ENCODE data around the gene ELMO2.
A peak's percentile ranks its signal among the peaks of the same experiment; 100 is the strongest.

Gene ELMO2

GRCh38 chr20:46366826-46367225, 39.6 kb downstream of the ELMO2 start:
- DNase-seq = no peak

DNA sequence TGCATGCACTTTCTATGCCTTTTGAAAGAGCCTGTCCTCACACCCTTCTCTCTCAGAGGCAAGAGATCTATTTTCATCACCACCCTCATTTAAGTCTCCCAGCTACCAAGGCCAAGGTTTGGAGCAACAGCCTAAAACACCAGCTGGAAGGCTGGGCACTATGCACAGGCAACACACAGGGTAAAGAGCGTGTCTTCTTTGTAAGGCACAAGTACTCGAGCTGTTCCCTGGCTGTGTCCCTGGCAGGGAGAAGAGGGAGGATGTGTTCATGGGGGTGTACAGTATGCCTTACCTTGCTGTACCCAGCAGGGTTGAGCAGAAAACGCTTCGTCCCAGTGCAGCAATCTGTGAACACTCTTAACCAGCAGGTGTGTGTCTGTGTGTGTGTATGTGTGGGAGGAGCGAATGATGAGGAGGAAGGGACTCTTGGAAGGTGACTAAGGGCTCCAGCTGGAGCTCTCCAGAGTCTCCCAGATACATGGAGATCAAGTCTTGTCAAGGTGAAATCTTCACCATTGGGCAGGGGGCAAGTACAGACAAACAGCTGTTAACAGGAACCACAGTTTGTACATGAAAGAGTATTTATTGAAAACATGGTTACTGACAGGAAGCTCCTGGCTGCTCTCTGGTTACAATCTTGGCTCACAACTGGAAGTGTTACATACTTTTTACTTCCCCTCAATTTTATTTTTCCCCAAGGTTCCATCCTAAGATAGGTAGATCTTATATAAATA, 40.8 kb downstream of the ELMO2 start:
- DNase-seq = no peak

- DNase-seq = no peak
These were observed 41.5 kb downstream of the ELMO2 start for GRCh38 chr20:46364670-46365486.

GRCh38 chr20:46363874-46364669, 42.3 kb downstream of the ELMO2 start:
- peak; percentile 82 for DNase-seq

DNA sequence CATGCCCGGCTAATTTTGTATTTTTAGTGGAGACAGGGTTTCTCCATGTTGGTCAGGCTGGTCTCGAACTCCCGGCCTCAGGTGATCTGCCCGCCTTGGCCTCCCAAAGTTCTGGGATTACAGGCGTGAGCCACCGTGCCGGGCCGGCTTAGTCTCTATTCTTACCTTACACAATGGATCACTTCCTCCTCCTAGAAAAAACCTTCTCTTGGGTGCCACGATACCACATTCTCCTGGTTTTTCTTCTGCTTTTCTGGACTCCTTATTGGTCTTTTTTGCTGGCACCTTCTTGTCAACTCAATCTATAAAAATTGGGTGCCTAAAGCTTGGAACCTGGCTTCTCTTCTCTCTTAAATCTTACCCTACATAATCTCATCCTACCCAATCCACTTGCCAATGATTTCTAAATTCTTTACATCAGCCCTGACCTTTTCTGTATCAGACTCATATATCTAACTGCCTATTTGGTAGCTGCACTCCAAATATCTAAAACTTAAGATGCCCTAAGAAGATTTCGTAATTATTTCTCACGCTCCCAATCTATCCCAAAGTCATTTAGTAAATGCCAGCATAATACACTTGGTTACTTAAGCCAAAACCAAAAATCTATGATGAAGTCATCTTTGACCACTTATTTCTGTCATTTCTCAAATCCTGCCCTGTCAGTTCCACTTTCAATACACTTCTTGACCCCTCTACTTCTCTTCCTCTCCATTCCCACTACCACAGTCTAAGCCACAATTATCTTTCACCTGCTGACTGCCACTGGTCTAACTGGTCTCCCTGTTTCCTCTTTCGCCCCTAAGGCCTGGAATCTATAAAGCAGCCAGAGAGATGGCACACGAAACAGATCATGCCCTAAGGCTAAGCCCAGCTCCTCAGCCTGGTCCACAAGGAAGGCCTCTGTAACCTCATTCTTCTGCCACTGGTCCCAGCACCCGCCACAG, 43.2 kb downstream of the ELMO2 start:
- DNase-seq = no peak

GRCh38 chr20:46361811-46362210, 44.6 kb downstream of the ELMO2 start:
- no peak for DNase-seq

DNA sequence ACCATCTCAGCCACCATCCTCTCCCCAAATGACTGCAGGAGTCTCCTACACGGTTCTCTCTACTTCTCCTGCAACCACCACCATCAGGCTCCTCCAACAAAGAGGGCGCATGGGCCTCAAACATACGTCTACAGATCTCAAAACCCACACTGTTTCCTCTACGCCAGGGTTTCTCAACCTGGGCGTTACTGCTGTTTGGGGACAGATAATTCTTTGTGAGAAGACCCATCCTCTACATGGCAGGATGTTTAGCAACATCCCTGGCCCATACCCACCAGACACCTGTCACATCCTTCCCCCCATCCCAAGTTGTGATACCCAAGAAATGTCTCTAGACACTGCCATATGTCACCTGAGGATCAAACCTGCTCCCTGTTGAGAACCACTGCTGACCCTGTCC, 45.0 kb downstream of the ELMO2 start:
- DNase-seq = peak; percentile 20

DNA sequence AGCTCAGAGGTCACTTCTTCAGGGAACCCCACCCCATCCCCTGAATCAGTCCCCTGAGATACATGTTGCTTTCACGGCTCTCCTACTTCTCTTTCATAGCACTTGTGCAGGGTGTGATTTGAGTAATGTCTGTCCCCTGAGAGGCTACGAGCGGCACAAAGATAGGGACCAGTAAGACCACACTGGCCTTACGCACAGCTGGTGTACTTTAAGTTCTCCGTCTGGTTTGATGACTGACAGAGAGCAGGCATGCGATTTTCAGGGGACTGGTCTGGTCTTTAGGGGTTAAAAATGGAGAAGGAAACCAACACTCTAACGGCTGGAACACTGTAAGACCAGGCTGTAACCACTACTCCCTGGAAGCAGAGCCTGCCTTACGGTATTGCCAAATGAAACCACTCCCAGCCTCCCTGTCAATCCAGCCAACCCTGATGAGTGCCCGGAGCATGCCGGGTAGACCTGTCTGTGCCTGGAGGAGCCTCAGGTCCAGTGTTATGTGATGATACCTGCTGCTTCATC, 47.1 kb downstream of the ELMO2 start:
- no peak for DNase-seq

GRCh38 chr20:46358346-46359058, 47.9 kb downstream of the ELMO2 start:
- DNase-seq = no peak

- no peak for DNase-seq
These were observed 49.3 kb downstream of the ELMO2 start for GRCh38 chr20:46357030-46357514.

DNA sequence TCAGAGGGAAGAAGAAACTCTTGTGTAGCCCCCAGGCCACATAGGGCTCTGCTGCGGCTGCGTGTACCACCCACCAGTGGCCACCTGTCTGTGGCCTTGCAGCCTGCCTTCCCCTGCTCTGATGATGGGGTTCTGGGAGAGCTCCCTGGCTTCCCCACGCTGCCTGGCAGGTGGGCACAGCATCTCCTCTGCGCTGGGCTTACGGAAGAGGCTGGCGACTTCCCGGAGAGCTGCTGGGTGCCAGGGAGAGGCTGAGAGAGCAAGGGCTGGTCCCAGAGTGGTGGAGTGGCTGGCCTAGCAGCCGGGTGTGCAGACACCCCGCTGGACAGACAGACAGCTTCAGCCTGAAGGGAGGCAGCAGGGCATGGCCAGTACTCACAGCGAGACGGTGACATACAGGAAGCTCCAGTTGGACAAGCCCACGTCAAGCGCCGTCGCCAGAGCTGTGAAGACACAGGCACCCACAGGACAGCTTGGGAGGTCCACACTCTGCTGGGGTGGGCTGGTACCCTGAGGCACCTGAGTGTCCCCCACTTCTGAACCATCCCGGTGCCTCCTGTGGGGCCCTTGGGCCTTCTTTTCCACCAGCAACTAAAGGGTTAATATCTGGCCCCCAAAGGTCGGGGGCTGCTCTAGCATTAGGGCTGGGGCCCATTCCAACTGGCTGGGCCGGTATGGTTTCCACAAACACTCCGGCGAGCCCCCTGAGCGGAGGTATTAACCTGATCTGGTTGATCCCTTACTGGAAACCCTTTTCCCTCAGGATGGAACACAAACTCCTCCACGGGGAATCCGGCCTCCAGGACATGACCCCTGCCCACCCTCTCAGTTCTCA, 50.0 kb downstream of the ELMO2 start:
- DNase-seq = no peak

DNA sequence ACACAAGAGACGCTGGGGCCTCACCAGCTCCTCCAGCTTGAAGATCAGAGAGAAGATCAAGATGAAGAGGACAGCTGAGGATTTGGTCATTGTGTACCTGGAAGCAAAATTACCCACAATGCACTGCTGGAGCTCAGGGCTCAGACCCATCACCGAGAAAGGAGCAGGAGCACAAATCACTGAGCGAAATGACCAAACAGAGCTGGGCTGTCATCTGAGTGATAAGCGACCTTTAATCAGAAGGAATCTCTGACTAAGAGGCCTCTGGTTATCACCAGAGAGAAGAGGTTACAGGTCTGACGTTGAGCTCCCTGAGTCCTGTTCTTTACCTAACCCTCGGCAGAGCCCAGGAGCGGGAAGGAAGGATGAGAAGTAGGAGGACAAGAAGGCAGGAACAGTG, 50.6 kb downstream of the ELMO2 start:
- DNase-seq = no peak

GRCh38 chr20:46354920-46355654, 51.3 kb downstream of the ELMO2 start:
- DNase-seq = no peak

DNA sequence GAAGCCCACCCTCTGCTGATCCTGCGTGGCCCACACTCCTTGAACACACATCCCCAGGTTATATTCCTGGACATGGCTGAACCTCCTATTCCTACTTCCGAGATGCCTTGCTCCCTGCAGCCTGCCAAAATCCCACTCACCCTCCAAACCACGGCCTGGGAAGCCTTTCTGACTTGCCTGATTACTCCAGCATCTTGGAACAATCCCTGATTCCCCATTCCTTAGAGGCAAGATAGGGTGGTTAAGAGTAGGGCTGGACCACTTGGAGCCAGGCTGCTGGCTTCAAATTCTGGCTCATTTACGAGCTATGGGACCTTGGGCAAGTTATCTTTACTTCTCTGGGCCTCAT, 52.2 kb downstream of the ELMO2 start:
- DNase-seq = no peak

DNA sequence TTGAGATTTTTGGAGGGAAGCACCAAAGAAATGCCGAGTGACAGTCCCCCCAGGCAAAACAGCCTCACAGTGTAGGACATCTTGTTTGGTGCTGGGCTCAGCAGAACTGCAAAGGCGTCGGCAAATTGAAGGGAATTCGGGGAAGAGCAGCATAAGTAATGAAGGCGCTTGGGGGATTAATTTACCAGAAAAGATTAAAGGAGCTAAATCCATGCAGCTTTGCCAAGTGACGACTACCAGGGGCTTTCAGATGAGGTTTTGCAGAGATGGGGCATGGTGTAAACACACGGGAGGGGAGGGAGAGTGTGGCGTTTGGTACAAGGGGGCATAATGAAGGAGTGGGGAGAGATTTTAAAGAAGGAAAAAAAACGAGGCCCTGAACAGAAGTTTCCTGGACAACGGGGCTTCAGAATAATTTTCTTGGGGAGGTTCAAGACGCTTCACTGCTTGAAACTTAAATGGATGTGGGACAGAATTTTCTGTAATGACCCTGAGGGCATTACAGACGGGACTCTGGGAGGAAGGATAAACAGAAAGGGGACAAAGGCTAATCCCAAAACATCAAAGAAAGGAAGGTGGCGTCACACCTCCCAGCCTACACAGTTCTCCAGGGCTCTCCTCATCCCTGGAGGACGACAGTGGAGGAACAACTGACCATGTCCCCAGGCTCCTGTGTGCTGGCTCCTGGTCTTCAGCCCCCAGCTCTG, 52.8 kb downstream of the ELMO2 start:
- no peak for DNase-seq

GRCh38 chr20:46352370-46352938, 54.0 kb downstream of the ELMO2 start:
- DNase-seq = no peak

- no peak for DNase-seq
These were observed 54.9 kb downstream of the ELMO2 start for GRCh38 chr20:46351357-46352058.

GRCh38 chr20:46350986-46351267, 55.5 kb downstream of the ELMO2 start:
- DNase-seq = no peak
